MCF 10A (cell line): ENCODE measurements around the gene KLRC4. TPM values are rescaled to one million over a fixed set of nuclear protein-coding genes. Genes with fewer than 3 reads are reported as not detected.
"Not testable (repeated sequence)": the region's sequence is repeated elsewhere in the genome, so short reads cannot be mapped to it uniquely, and the experiment has no call there.

Experiments used
- BruUV-seq: library from RNA; stranded (reverse); fragments of 400-500 nt; replicated peaks from 2 replicates; lab custom pipeline; 2021; lab: Mats Ljungman, UMichigan
- CTCF ChIA-PET: fragments of 300-600 bp; sonication (Branson Sonifier 250); formaldehyde crosslinking; extraction: SDS; loops from one replicate; lab custom pipeline; 2021; ENCODE audit warnings: antibody characterized with exemption, inconsistent platforms; lab: Yijun Ruan, JAX
- POLR2A ChIA-PET: fragments of 300-600, 350-650 bp; sonication (Branson Sonifier 250); formaldehyde crosslinking; extraction: SDS; loops from one replicate; lab custom pipeline; 2020; ENCODE audit warnings: antibody characterized with exemption, inconsistent platforms; lab: Yijun Ruan, JAX
- DNase-seq: peaks from one replicate; pipeline ENCODE4 v3.0.0-alpha.2; 2018; ENCODE audit not compliant: unreplicated experiment
- H3K27ac Mint-ChIP-seq: one replicate; pipeline ENCODE4 v1.8.0; 2022; ENCODE audit warnings: mild to moderate bottlenecking, low read depth, mixed read lengths; ENCODE audit not compliant: unreplicated experiment
- H3K27me3 Mint-ChIP-seq: one replicate; pipeline ENCODE4 v1.8.0; 2022; ENCODE audit warnings: mixed read lengths; ENCODE audit not compliant: insufficient read depth, unreplicated experiment
- H3K36me3 Mint-ChIP-seq: one replicate; pipeline ENCODE4 v1.8.0; 2022; ENCODE audit warnings: mild to moderate bottlenecking, moderate library complexity, mixed read lengths; ENCODE audit not compliant: insufficient read depth, unreplicated experiment
- H3K4me1 Mint-ChIP-seq: one replicate; pipeline ENCODE4 v1.8.0; 2022; ENCODE audit warnings: mixed read lengths; ENCODE audit not compliant: insufficient read depth, unreplicated experiment
- H3K4me3 Mint-ChIP-seq: one replicate; pipeline ENCODE4 v1.8.0; 2022; ENCODE audit warnings: mild to moderate bottlenecking, moderate library complexity, mixed read lengths; ENCODE audit not compliant: unreplicated experiment
- H3K9me3 Mint-ChIP-seq: one replicate; pipeline ENCODE4 v1.8.0; 2022; ENCODE audit warnings: mixed read lengths; ENCODE audit not compliant: unreplicated experiment
- CTCF ChIP-seq: fragments of 200-600 bp; IDR thresholded peaks from one replicate; pipeline ENCODE4 v1.8.0; 2022; ENCODE audit warnings: antibody characterized with exemption, mild to moderate bottlenecking; ENCODE audit not compliant: unreplicated experiment
- intact Hi-C: fragments of 100-400 bp; cut with micrococcal nuclease; formaldehyde crosslinking; loops from 2 replicates; pipeline ENCODE4 v1.14.1; 2022
- total RNA-seq: library from RNA; stranded (reverse); gene quantifications from 2 replicates; pipeline ENCODE4 v1.2.3, GENCODE V29; 2022

Gene KLRC4
- total RNA-seq, 1 experiment from 2014 or later, result 0.84 TPM

GRCh38 chr12:10400829-10401228, 8.7 kb downstream of the KLRC4 start:
- Mint-ChIP-seq H3K36me3 (peaks cover 9% of the 10 kb centered on the region), H3K27me3 (no peaks in the 10 kb centered on the region), H3K27ac (no peak overlapping the region), H3K4me3 (no peak overlapping the region), H3K4me1 (peaks cover 13% of the 10 kb centered on the region), H3K9me3 (no peaks in the 10 kb centered on the region)
- no TSS peak for BruUV-seq
- TF ChIP-seq CTCF, result no peak
- ChIA-PET POLR2A (interaction anchor here (1.2 kb wide), 1 partner anchor 8 kb away, joined by 4 read pairs; no protein-coding TSS in a partner anchor), CTCF (no interaction called here)
- intact Hi-C loops, result no loop called here
- no peak for DNase-seq

GRCh38 chr12:10398168-10398567, 11.4 kb downstream of the KLRC4 start:
- Mint-ChIP-seq H3K36me3 (peaks cover 8% of the 10 kb centered on the region), H3K27me3 (no peaks in the 10 kb centered on the region), H3K4me1 (peaks cover 31% of the 10 kb centered on the region), H3K9me3 (no peaks in the 10 kb centered on the region), H3K27ac (no peak overlapping the region), H3K4me3 (no peak overlapping the region)
- CTCF ChIA-PET, result no interaction called here
- no peak for DNase-seq
- no TSS peak for BruUV-seq
- intact Hi-C loops, result no loop called here
- POLR2A ChIA-PET, result interaction anchor here (0.6 to 1.9 kb wide), 5 partner anchors 11 to 67 kb away, joined by 3 to 9 read pairs (median 5); no protein-coding TSS in a partner anchor
- no peak for TF ChIP-seq CTCF

GRCh38 chr12:10397296-10397695, 12.3 kb downstream of the KLRC4 start:
- Mint-ChIP-seq H3K27me3 (no peaks in the 10 kb centered on the region), H3K4me1 (peaks cover 31% of the 10 kb centered on the region)
- POLR2A ChIA-PET, result interaction anchor here (0.6 to 1.9 kb wide), 4 partner anchors 12 to 66 kb away, joined by 3 to 9 read pairs (median 4); no protein-coding TSS in a partner anchor

GRCh38 chr12:10396176-10396575, 13.4 kb downstream of the KLRC4 start:
- H3K27me3 Mint-ChIP-seq, intact Hi-C loops, BruUV-seq, DNase-seq, H3K9me3 Mint-ChIP-seq, H3K36me3 Mint-ChIP-seq: not testable (repeated sequence)
- ChIA-PET CTCF (interaction anchor here (0.6 to 2.9 kb wide), 3 partner anchors 30 to 822 kb away, joined by 3 to 19 read pairs (median 3); no protein-coding TSS in a partner anchor), POLR2A (interaction anchor here (0.7 to 6.3 kb wide), 9 partner anchors 11 to 184 kb away, joined by 3 to 135 read pairs (median 5); partner anchors contain the start of gene GABARAPL1)
- peak overlapping the region; percentile 99 for H3K27ac Mint-ChIP-seq
- H3K4me3 Mint-ChIP-seq, result peak overlapping the region; percentile 68
- peaks cover 31% of the 10 kb centered on the region for H3K4me1 Mint-ChIP-seq

More at GRCh38 chr12:10397296-10397695, 12.3 kb downstream of the KLRC4 start:
- H3K36me3 Mint-ChIP-seq, result peaks cover 8% of the 10 kb centered on the region
- H3K9me3 Mint-ChIP-seq, result no peaks in the 10 kb centered on the region
- TF ChIP-seq CTCF, result no peak
- no TSS peak for BruUV-seq
- H3K27ac Mint-ChIP-seq, result no peak overlapping the region
- intact Hi-C loops, result no loop called here
- CTCF ChIA-PET, result interaction anchor here (0.9 kb wide), 1 partner anchor 16 kb away, joined by 5 read pairs; no protein-coding TSS in a partner anchor
- H3K4me3 Mint-ChIP-seq, result no peak overlapping the region
- no peak for DNase-seq
